ENCODE data around the gene BIRC5. TPM values are rescaled to one million over a fixed set of nuclear protein-coding genes. Genes with fewer than 3 reads are reported as not detected.

BIRC5 gene
- total RNA-seq, 4 donors from 2014 or later, result 2.4 to 6.5 (median 5.7) TPM

- Histone ChIP-seq H3K9me3 (no peaks in the 10 kb centered on the region), H3K4me1 (no peaks in the 10 kb centered on the region), H3K36me3 (no peaks in the 10 kb centered on the region), H3K27ac (no peak overlapping the region), H3K4me3 (no peak overlapping the region), H3K27me3 (peaks cover 0 to under 1% of the 10 kb centered on the region in 2 donors)
- TF ChIP-seq POLR2A (IDR thresholded peaks at IDR 0.05), result no peak
- no peak for TF ChIP-seq CTCF (IDR thresholded peaks at IDR 0.05)
- no peak for DNase-seq
Measured at GRCh38 chr17:78237401-78238012, 23.5 kb downstream of the BIRC5 start.

- Histone ChIP-seq H3K4me3 (no peak overlapping the region), H3K27me3 (no peaks in the 10 kb centered on the region), H3K36me3 (no peaks in the 10 kb centered on the region), H3K4me1 (no peaks in the 10 kb centered on the region), H3K27ac (no peak overlapping the region), H3K9me3 (no peaks in the 10 kb centered on the region)
- TF ChIP-seq CTCF (IDR thresholded peaks at IDR 0.05) (no peak), POLR2A (IDR thresholded peaks at IDR 0.05) (no peak)
- no peak for DNase-seq
Measured at GRCh38 chr17:78238823-78239488, 24.9 kb downstream of the BIRC5 start.

- no peak overlapping the region for H3K27ac ChIP-seq
- H3K9me3 ChIP-seq, result no peaks in the 10 kb centered on the region
- DNase-seq, result peak in 1 of 3 donors; percentile 50
- no peaks in the 10 kb centered on the region for H3K27me3 ChIP-seq
- TF ChIP-seq POLR2A (IDR thresholded peaks at IDR 0.05) (no peak), CTCF (IDR thresholded peaks at IDR 0.05) (no peak)
- H3K4me3 ChIP-seq, result no peak overlapping the region
- H3K36me3 ChIP-seq, result no peaks in the 10 kb centered on the region
- H3K4me1 ChIP-seq, result no peaks in the 10 kb centered on the region
Measured at GRCh38 chr17:78239489-78239931, 25.5 kb downstream of the BIRC5 start.

- Histone ChIP-seq H3K27ac (no peak overlapping the region), H3K4me1 (no peaks in the 10 kb centered on the region), H3K27me3 (no peaks in the 10 kb centered on the region), H3K36me3 (no peaks in the 10 kb centered on the region), H3K4me3 (no peak overlapping the region), H3K9me3 (no peaks in the 10 kb centered on the region)
- no peak for TF ChIP-seq POLR2A (IDR thresholded peaks at IDR 0.05)
- no peak for TF ChIP-seq CTCF (IDR thresholded peaks at IDR 0.05)
- no peak for DNase-seq
Measured at GRCh38 chr17:78240012-78240655, 26.1 kb downstream of the BIRC5 start.

- TF ChIP-seq POLR2A (IDR thresholded peaks at IDR 0.05) (no peak), CTCF (IDR thresholded peaks at IDR 0.05) (no peak)
- Histone ChIP-seq H3K27ac (no peak overlapping the region), H3K4me3 (no peak overlapping the region), H3K4me1 (no peaks in the 10 kb centered on the region), H3K9me3 (no peaks in the 10 kb centered on the region), H3K36me3 (no peaks in the 10 kb centered on the region), H3K27me3 (no peaks in the 10 kb centered on the region)
- no peak for DNase-seq
Measured at GRCh38 chr17:78240839-78241238, 26.8 kb downstream of the BIRC5 start.
